Activated CD4-positive, alpha-beta T cell treated with anti-CD3 and anti-CD28 coated beads, Interleukin-2, amount 50 U/mL, for 16 hours (primary cell): ENCODE measurements around the gene INHBC.
A peak's percentile ranks its signal among the peaks of the same experiment; 100 is the strongest.

Experiments used
- DNase-seq: peaks from one replicate; pipeline ENCODE4 v3.0.0-alpha.2; 2020

The INHBC gene

GRCh38 chr12:57469296-57470164 lies 34.9 kb downstream of the INHBC start:
- DNase-seq, result no peak

- no peak for DNase-seq
These were observed 35.8 kb downstream of the INHBC start for GRCh38 chr12:57470286-57470969.

GRCh38 chr12:57470970-57471656 lies 36.5 kb downstream of the INHBC start:
- no peak for DNase-seq

DNA sequence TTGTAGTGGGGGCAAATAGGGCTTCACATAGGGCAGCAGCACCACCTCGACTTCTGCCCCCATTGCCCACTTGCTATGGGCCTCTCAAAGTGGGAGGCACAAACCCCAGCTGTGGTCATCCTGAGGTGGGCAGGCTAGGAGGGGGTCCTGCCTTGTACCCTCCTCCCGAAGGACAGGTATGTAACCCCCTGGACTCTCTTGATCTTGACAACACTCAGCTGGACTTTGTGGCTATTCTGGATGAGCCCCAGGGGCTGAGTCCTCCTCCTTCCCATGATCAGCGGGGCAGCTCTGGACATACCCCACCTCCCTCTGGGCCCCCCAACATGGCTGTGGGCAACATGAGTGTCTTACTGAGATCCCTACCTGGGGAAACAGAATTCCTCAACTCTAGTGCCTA lies 37.1 kb downstream of the INHBC start:
- no peak for DNase-seq

GRCh38 chr12:57472391-57472790 lies 37.8 kb downstream of the INHBC start:
- no peak for DNase-seq

- no peak for DNase-seq
These were observed 38.8 kb downstream of the INHBC start for GRCh38 chr12:57473392-57473791.

DNA sequence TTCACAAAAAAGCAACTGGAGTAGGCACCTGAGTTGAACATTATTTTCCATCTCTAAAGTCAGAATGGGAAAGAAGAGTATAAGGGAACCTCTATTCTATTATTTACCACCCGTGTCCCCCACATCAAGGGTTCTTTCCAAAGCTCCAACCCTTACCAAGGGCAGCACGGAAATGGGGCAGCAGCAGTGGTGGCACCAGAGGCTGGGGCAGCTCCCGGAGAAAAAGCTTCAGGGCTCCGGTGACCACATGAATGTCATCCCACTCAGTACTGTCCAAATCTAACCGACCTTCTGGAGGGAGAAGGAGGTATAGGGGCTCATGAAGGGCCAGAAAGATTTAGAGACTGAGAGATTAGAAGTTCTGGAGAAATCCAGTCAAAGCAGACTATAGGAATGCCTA lies 39.3 kb downstream of the INHBC start:
- DNase-seq, result no peak

DNA sequence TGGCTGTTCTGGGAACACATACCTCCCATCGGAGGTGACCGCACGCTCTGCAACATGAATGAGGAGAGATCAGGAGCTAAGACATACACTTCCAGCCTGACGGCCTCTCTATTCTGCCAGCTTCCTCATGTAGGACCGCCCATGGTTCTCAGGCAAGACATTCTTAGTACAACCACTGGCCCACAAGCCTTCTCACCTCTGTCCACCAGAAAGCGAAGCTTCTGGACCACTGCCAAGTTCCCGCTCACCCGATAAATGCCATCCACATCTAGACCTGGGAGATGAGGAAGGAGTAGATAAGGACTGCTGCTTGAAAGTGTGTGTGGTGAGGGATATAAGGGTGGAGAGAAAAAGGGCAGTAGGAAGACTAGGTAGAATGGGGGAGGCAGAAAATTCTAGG lies 39.8 kb downstream of the INHBC start:
- DNase-seq, result no peak

GRCh38 chr12:57474862-57475261 lies 40.3 kb downstream of the INHBC start:
- no peak for DNase-seq

DNA sequence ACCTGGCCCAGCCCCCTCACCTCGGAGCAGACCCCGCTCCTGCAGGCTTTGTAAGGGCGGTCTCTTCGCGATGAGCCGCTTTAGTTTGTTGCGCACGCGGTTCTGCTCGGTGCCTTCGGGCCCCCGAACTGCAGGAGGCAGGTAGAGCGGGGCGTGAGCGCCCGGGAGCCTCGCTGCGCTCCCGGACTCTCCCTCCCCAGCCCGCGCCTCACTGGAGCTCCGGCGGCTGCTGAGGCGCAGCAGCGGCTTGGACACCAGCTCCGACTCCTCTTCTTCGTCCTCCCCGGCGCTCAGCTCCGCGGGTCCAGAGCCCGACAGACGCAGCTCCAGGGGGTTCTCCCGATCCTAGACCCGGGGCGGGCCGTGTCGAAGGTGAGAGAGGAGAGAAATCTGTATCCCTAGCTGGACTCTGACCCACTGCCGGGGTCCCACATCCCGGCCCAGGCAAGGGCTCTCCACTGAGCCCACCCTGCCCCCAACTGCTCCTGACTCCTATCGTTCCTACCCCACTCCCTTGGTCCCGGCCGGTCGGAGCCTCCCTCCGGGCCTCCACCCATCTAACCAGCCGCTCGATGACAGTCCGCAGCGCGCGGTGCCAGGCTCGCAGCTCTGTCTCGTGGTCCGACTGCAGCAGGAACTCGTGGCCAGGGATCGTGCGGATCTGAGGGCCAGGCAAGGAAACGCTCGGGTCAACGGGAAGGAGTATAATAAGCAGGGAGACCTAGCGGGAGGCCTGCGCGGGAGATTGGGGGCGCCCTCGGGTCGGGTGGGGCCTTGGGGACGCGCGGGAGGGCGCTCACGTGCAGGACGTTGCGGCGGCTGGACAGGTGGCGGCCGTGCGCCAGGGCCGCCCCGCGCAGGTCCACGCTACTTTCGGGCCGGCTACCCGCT lies 40.9 kb downstream of the INHBC start:
- no peak for DNase-seq

DNA sequence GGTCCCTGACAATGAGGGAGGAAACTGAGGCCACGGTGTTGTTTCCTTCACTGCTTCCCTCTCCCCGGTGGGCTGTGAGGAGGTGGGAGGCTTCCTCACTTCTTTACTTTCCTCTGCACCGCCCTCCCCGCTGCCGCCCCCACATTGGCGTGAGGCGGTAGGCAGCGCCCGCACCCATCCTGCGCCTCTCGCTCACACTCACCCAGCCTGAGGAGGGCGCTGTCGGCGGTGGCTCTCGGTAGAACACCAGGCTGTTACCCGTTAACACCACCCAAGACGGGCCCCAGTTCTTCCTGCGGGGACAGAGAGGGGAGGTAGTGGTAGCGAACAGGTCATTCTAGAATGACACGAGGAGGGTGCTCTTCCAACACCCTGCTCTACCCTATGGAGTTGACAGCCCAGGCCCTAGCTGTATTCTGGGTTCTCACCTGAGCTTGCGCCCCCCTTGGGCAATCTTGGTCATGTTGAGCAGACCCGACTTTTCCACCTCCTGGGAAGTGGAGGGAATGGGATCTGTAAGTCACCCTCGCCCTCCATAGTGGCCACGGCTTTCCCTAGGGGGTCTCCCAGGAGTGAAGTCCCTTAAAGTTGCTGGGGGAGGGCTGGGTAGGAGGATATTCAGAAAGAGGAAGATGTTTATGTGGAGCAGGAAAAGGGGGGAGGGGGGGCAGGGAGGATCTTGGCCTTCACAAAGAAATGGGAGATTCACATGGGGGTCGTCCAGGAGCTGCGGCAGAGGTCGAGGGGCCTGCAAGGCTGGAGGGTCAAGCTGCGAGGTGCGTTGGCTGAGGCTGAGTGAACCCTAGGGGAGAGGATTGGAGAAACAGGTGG lies 41.8 kb downstream of the INHBC start:
- peak; percentile 87 for DNase-seq

DNA sequence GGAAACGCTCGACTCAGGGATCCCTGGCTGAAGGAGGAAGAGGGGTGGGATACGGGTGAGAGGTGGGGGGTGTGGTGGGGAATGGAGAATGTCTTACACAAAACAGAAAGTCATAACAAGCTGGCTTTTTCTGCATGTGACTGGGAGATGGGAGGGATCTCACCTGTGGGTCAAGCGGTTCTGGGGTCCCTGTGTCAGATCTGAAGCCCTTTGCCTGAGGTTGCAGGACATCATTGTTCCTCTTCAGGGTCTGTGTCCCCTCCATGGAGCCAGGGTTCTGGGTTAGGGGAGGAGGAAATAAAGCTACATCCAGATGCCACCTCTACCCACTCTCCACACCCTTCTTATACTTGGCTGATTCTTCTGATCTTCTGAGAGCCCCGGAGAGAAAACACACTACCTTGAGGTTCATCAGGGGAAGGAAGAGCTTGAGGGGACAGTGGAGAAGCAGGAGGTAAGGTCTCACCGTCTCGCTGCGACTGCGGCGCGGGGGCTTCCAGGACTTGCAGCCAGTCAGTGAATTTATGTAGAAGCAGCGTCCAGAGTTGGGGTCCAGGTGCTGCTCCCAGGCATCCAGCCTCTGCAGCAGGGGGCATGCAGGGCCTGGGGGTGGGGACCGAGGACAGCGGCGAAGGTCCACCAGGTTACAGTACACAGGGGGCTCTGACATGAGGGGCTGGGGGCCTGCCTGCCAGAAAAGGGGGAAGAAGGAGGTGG lies 42.6 kb downstream of the INHBC start:
- no peak for DNase-seq

GRCh38 chr12:57477710-57478681 lies 43.4 kb downstream of the INHBC start:
- peak; percentile 60 for DNase-seq

- no peak for DNase-seq
These were observed 44.4 kb downstream of the INHBC start for GRCh38 chr12:57479043-57479375.

- DNase-seq, result peak; percentile 71
These were observed 45.0 kb downstream of the INHBC start, which contains the start of gene ARHGAP9 for GRCh38 chr12:57479376-57480115. TSS of gene ARHGAP9 (minus strand) at chr12:57479866. CDS start at chr12:57479406, 460 bp downstream.

- no peak for DNase-seq
These were observed 47.1 kb downstream of the INHBC start for GRCh38 chr12:57481671-57482070.

GRCh38 chr12:57483466-57483865 lies 48.9 kb downstream of the INHBC start:
- DNase-seq, result no peak

DNA sequence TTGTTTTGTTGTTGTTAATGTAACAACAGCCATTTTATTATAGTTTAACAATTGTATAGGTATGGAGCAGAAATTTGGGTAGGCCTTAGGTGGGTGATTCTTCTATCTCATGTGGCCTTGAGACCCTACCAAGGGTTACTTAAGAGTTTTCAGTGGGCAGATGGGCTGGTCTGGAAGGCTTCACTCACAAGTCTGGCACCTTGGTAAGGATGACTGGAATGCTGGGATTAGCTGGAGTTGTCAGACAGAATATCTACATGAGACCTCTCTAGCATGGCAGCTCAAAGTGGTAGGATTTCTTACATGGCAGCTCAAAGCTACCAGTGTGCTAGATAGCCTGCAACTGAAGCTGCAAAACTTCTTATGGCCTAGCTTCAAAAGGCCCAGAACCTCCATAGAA lies 51.1 kb downstream of the INHBC start:
- DNase-seq, result no peak

- no peak for DNase-seq
These were observed 52.5 kb downstream of the INHBC start for GRCh38 chr12:57487055-57487596.
